H1 (cell line): ENCODE results near the gene ADGRD2. TPM values are rescaled to one million over a fixed set of nuclear protein-coding genes. Genes with fewer than 3 reads are reported as not detected.

ENCODE experiments used
- CTCF ChIA-PET: fragments of 300-600 bp; sonication (Branson Sonifier 250); formaldehyde crosslinking; loops from one replicate; lab custom pipeline; 2021; ENCODE audit not compliant: partially characterized antibody; lab: Charles Lee
- POLR2A ChIA-PET: fragments of 300-600 bp; sonication (Branson Sonifier 250); formaldehyde crosslinking; loops from one replicate; lab custom pipeline; 2021; ENCODE audit warnings: inconsistent platforms; ENCODE audit not compliant: partially characterized antibody; lab: Charles Lee
- DNase-seq, 2 experiments: peaks; one replicate each; pipeline versions ENCODE4 v3.0.0 to v3.0.0-alpha.2; 2010 to 2022; ENCODE audit warnings: low spot score in 2 of 2, low read depth in 1 of 2, mixed read lengths in 1 of 2
- FAIRE-seq: peaks from 2 replicates; lab custom pipeline; 2011; peaks lifted over from hg19 to GRCh38; lab: Jason Lieb, UNC
- H2AFZ ChIP-seq: 2 replicates; pipeline ENCODE4 v1.8.1; 2012; ENCODE audit warnings: low read length, inconsistent platforms
- H2AK5ac ChIP-seq: 2 replicates; pipeline ENCODE4 v1.6.1; 2013; ENCODE audit warnings: low read depth, low read length
- H2BK120ac ChIP-seq: replicated peaks from 2 replicates; pipeline ENCODE3; 2013; ENCODE audit warnings: low read depth, low read length, inconsistent platforms
- H2BK12ac ChIP-seq: 2 replicates; pipeline ENCODE4 v1.6.1; 2013; ENCODE audit warnings: low read depth, low read length
- H2BK15ac ChIP-seq: 2 replicates; pipeline ENCODE4 v1.6.1; 2013; ENCODE audit warnings: low read length
- H2BK20ac ChIP-seq: 2 replicates; pipeline ENCODE4 v1.6.1; 2013; ENCODE audit warnings: low read length
- H2BK5ac ChIP-seq: 2 replicates; pipeline ENCODE4 v1.6.1; 2013; ENCODE audit warnings: low read depth, low read length
- H3K14ac ChIP-seq: 2 replicates; pipeline ENCODE4 v1.6.1; 2013; ENCODE audit warnings: inconsistent platforms; ENCODE audit not compliant: insufficient read length
- H3K18ac ChIP-seq: 2 replicates; pipeline ENCODE4 v1.6.1; 2013; ENCODE audit warnings: low read length; ENCODE audit errors: extremely low read depth
- H3K23ac ChIP-seq: 2 replicates; pipeline ENCODE4 v1.6.1; 2013; ENCODE audit warnings: inconsistent platforms; ENCODE audit not compliant: insufficient read length
- H3K23me2 ChIP-seq: 2 replicates; pipeline ENCODE4 v1.6.1; 2013; ENCODE audit warnings: low read depth, low read length
- H3K27ac ChIP-seq: 2 replicates; pipeline ENCODE4 v1.6.1; 2011; ENCODE audit warnings: low read depth, low read length, inconsistent platforms
- H3K27me3 ChIP-seq, 4 experiments: replicated peaks in 1 of 4; 1 replicate in 1 of 4; 2 replicates in 3 of 4; pipeline versions ENCODE4 v1.6.1 to v1.8.1; 2011 to 2013; ENCODE audit warnings: low read length in 3 of 4, mild to moderate bottlenecking in 3 of 4, inconsistent platforms in 2 of 4, mixed read lengths in 2 of 4, moderate library complexity in 1 of 4; ENCODE audit not compliant: control insufficient read depth in 3 of 4, insufficient read depth in 3 of 4; ENCODE audit errors: extremely low read depth in 1 of 4
- H3K36me3 ChIP-seq, 4 experiments: 2 replicates each; pipeline versions ENCODE4 v1.6.1 to v1.8.1; 2011 to 2013; ENCODE audit warnings: mild to moderate bottlenecking in 4 of 4, low read length in 3 of 4, moderate library complexity in 2 of 4, control low read depth in 1 of 4, inconsistent platforms in 1 of 4; ENCODE audit not compliant: insufficient read depth in 4 of 4, control insufficient read depth in 2 of 4
- H3K4ac ChIP-seq: replicated peaks from 2 replicates; pipeline ENCODE3; 2013; ENCODE audit warnings: low read length, low read depth, mixed read lengths, inconsistent platforms; ENCODE audit not compliant: insufficient read length
- H3K4me1 ChIP-seq, 4 experiments: replicated peaks in 1 of 4; 1 replicate in 1 of 4; 2 replicates in 3 of 4; pipeline versions ENCODE4 v1.6.1 to v1.8.1; 2011 to 2013; ENCODE audit warnings: low read length in 3 of 4, inconsistent platforms in 2 of 4, mixed read lengths in 1 of 4; ENCODE audit not compliant: insufficient read depth in 4 of 4, control insufficient read depth in 3 of 4
- H3K4me2 ChIP-seq, 2 experiments: 2 replicates each; pipeline versions ENCODE4 v1.6.1 to v1.8.1; 2011 to 2013; ENCODE audit warnings: low read depth in 2 of 2, low read length in 2 of 2, control low read depth in 1 of 2, inconsistent platforms in 1 of 2, mild to moderate bottlenecking in 1 of 2; ENCODE audit not compliant: insufficient read depth in 1 of 2
- H3K4me3 ChIP-seq, 4 experiments: fragments of 200-600, 300-600 bp in 1 of 4; sonication (generic), shearing (Covaris generic), sonication (Bioruptor Twin) in 1 of 4; 2 replicates each; pipeline versions ENCODE4 v1.5.1 to v1.8.1; 2011 to 2016; ENCODE audit warnings: low read length in 4 of 4, low read depth in 3 of 4, control low read depth in 2 of 4, inconsistent platforms in 2 of 4, mild to moderate bottlenecking in 2 of 4, mixed read lengths in 1 of 4, moderate library complexity in 1 of 4; ENCODE audit not compliant: insufficient read depth in 2 of 4; ENCODE audit errors: extremely low read depth in 1 of 4
- H3K56ac ChIP-seq: replicated peaks from 2 replicates; pipeline ENCODE3; 2013; ENCODE audit warnings: low read depth, mild to moderate bottlenecking, mixed read lengths, low read length, inconsistent platforms; ENCODE audit not compliant: insufficient read length
- H3K79me1 ChIP-seq: 2 replicates; pipeline ENCODE4 v1.6.1; 2013; ENCODE audit warnings: low read depth, low read length, control low read depth
- H3K79me2 ChIP-seq, 2 experiments: 2 replicates each; pipeline versions ENCODE4 v1.6.1 to v1.8.1; 2012 to 2013; ENCODE audit warnings: low read length in 2 of 2, mild to moderate bottlenecking in 2 of 2, inconsistent platforms in 1 of 2; ENCODE audit not compliant: insufficient read depth in 2 of 2, control insufficient read depth in 1 of 2
- H3K9ac ChIP-seq, 4 experiments: replicated peaks in 1 of 4; 1 replicate in 1 of 4; 2 replicates in 3 of 4; pipeline versions ENCODE4 v1.6.1 to v1.8.1; 2011 to 2013; ENCODE audit warnings: low read depth in 3 of 4, low read length in 3 of 4, control low read depth in 2 of 4, mild to moderate bottlenecking in 2 of 4, moderate library complexity in 2 of 4, inconsistent platforms in 1 of 4; ENCODE audit errors: extremely low read depth in 1 of 4
- H3K9me3 ChIP-seq, 2 experiments: 2 replicates each; pipeline versions ENCODE4 v1.6.1 to v1.8.1; 2012 to 2013; ENCODE audit warnings: mild to moderate bottlenecking in 2 of 2, moderate library complexity in 2 of 2, control low read depth in 1 of 2, inconsistent platforms in 1 of 2, low read depth in 1 of 2, low read length in 1 of 2, mixed read lengths in 1 of 2; ENCODE audit not compliant: insufficient read depth in 2 of 2
- H4K20me1 ChIP-seq, 2 experiments: replicated peaks in 1 of 2; 2 replicates each; pipeline versions ENCODE3 to v1.8.1; 2011 to 2013; ENCODE audit warnings: inconsistent platforms in 2 of 2, low read length in 2 of 2, mild to moderate bottlenecking in 1 of 2; ENCODE audit not compliant: insufficient read depth in 2 of 2, control insufficient read depth in 1 of 2
- H4K5ac ChIP-seq: 2 replicates; pipeline ENCODE4 v1.6.1; 2013; ENCODE audit warnings: low read length, low read depth, mixed read lengths, inconsistent platforms; ENCODE audit not compliant: insufficient read length
- H4K8ac ChIP-seq: 2 replicates; pipeline ENCODE4 v1.8.0; 2013; ENCODE audit warnings: mild to moderate bottlenecking, moderate library complexity, low read length, inconsistent platforms; ENCODE audit not compliant: insufficient read depth; ENCODE audit errors: extremely low read depth
- H4K91ac ChIP-seq: replicated peaks from 2 replicates; pipeline ENCODE3; 2013; ENCODE audit warnings: low read length, mixed read lengths, inconsistent platforms; ENCODE audit not compliant: insufficient read length
- EZH2 ChIP-seq: fragments of 200-600 bp; sonication (generic); IDR thresholded peaks from 2 replicates; pipeline ENCODE4 v1.7.1; 2012; ENCODE audit warnings: low read depth, mild to moderate bottlenecking, moderate library complexity, low read length, inconsistent platforms; ENCODE audit not compliant: severe bottlenecking
- KDM4A ChIP-seq: IDR thresholded peaks from one replicate; pipeline ENCODE4 v1.7.1; 2012; ENCODE audit warnings: low read depth, mild to moderate bottlenecking, moderate library complexity, low read length, inconsistent platforms; ENCODE audit not compliant: severe bottlenecking
- WGBS, 2 experiments: shearing (Covaris generic) in 1 of 2; methylation state at CpG; one replicate each; pipeline versions ENCODE4 v1.1.6 to v1.1.7; 2013 to 2015; ENCODE audit warnings: low lambda C conversion rate in 2 of 2, mixed read lengths in 2 of 2, inconsistent platforms in 1 of 2, low coverage in 1 of 2, missing lambda C conversion rate in 1 of 2; ENCODE audit not compliant: insufficient replicate concordance in 2 of 2, insufficient coverage in 1 of 2, insufficient read length in 1 of 2; ENCODE audit errors: extremely low coverage in 1 of 2, missing lambda C conversion rate in 1 of 2; 5-methylcytosine and 5-hydroxymethylcytosine counted together
- polyA plus RNA-seq, 7 experiments: library from polyadenylated mRNA; depleted of rRNA in 3 of 7; stranded (reverse) in 5 of 7; unstranded in 2 of 7; fragments of >200 nt in 5 of 7; fragments of 200-250 nt in 2 of 7; gene quantifications; 1 replicate in 5 of 7; 2 replicates in 1 of 7; 4 replicates in 1 of 7; pipeline versions ENCODE4 v1.2.1 to v1.2.3, GENCODE V29; 2011 to 2013; ENCODE audit warnings: missing spikeins in 2 of 7, mixed read lengths in 2 of 7
- total RNA-seq: library from RNA; stranded (reverse); fragmentation: NEBNext Ultra II Directional; extraction: Animal tissue kit (Norgen Biotek cat#: 25700); gene quantifications from 2 replicates; pipeline ENCODE4 v1.2.1, GENCODE V29; 2021

ADGRD2 gene
- total and polyA plus RNA-seq, 2 of the 8 experiments (the other 6 are each of a cell fraction or from before 2014, with no cell fraction given), result 0.41 to 1.4 TPM

GRCh38 chr9:124468061-124468740, 17.9 kb downstream of the ADGRD2 start:
- no peak overlapping the region for H2BK120ac ChIP-seq
- H3K23ac ChIP-seq, result no peak overlapping the region
- no peak overlapping the region for H3K9ac ChIP-seq
- H3K27me3 ChIP-seq, result no peaks in the 10 kb centered on the region; a peak in 1 of 7 replicates
- H3K79me1 ChIP-seq, result no peaks in the 10 kb centered on the region
- H3K4me2 ChIP-seq, result no peak overlapping the region
- DNase-seq (no peak), FAIRE-seq (no peak)
- no peak overlapping the region for H4K91ac ChIP-seq
- H4K8ac ChIP-seq, result no peak overlapping the region
- CTCF ChIA-PET, result interaction anchor here (2.8 kb wide), 1 partner anchor 49 kb away, joined by 8 read pairs; no protein-coding TSS in a partner anchor
- H3K56ac ChIP-seq, result no peak overlapping the region
- H2BK20ac ChIP-seq, result no peak overlapping the region
- peak overlapping the region; percentile 69 for H3K4ac ChIP-seq
- no peak overlapping the region for H2AFZ ChIP-seq
- no peaks in the 10 kb centered on the region; the same call in 1 of the 2 replicates for H3K23me2 ChIP-seq
- H2BK15ac ChIP-seq, result no peak overlapping the region
- H3K79me2 ChIP-seq, result no peaks in the 10 kb centered on the region
- no peak overlapping the region for H2AK5ac ChIP-seq
- no peak overlapping the region for H2BK5ac ChIP-seq
- TF ChIP-seq KDM4A, result no peak
- TF ChIP-seq EZH2, result no peak
- POLR2A ChIA-PET, result no interaction called here
- no peaks in the 10 kb centered on the region for H3K4me1 ChIP-seq
- no peak overlapping the region for H3K18ac ChIP-seq
- no peaks in the 10 kb centered on the region for H4K20me1 ChIP-seq
- no peaks in the 10 kb centered on the region for H3K9me3 ChIP-seq
- H4K5ac ChIP-seq, result no peak overlapping the region
- H3K14ac ChIP-seq, result no peak overlapping the region
- H3K36me3 ChIP-seq, result no peaks in the 10 kb centered on the region
- 90% methylated on average over 16 of the region's 19 CpGs; no CpG with 5 or more reads in 1 of the 2 experiments for WGBS, 2 experiments
- H3K27ac ChIP-seq, result no peak overlapping the region
- H2BK12ac ChIP-seq, result no peak overlapping the region
- no peak overlapping the region for H3K4me3 ChIP-seq
